HUES48 (cell line): ENCODE data around the gene HAUS7.

Source experiments
- H3K27ac ChIP-seq: one replicate; pipeline ENCODE4 v1.7.0; 2013; ENCODE audit warnings: low read depth, low read length, inconsistent platforms
- H3K27me3 ChIP-seq: 2 replicates; pipeline ENCODE4 v1.6.1; 2013; ENCODE audit warnings: mild to moderate bottlenecking, low read length; ENCODE audit not compliant: control insufficient read depth, insufficient read depth
- H3K36me3 ChIP-seq: 2 replicates; pipeline ENCODE4 v1.6.1; 2013; ENCODE audit warnings: low read length; ENCODE audit not compliant: control insufficient read depth, insufficient read depth
- H3K4me1 ChIP-seq: 2 replicates; pipeline ENCODE4 v1.6.1; 2013; ENCODE audit warnings: mild to moderate bottlenecking, low read length; ENCODE audit not compliant: control insufficient read depth, insufficient read depth
- H3K4me3 ChIP-seq: 2 replicates; pipeline ENCODE4 v1.5.1; 2013; ENCODE audit warnings: mild to moderate bottlenecking, low read depth, low read length
- H3K9ac ChIP-seq: 2 replicates; pipeline ENCODE4 v1.6.1; 2013; ENCODE audit warnings: mild to moderate bottlenecking, low read depth, low read length, moderate library complexity
- H3K9me3 ChIP-seq: 2 replicates; pipeline ENCODE4 v1.6.1; 2013; ENCODE audit warnings: low read length; ENCODE audit not compliant: control insufficient read depth, insufficient read depth

HAUS7 gene

GRCh38 chrX:153413731-153414130 lies 56.6 kb downstream of the HAUS7 start:
- Histone ChIP-seq H3K36me3 (no peaks in the 10 kb centered on the region), H3K27me3 (peaks cover 23% of the 10 kb centered on the region), H3K4me3 (no peak overlapping the region), H3K4me1 (no peaks in the 10 kb centered on the region), H3K9ac (no peak overlapping the region), H3K27ac (no peak overlapping the region), H3K9me3 (peaks cover 53% of the 10 kb centered on the region)

- H3K36me3 ChIP-seq = no peaks in the 10 kb centered on the region
- peaks cover 47% of the 10 kb centered on the region for H3K9me3 ChIP-seq
- no peak overlapping the region for H3K27ac ChIP-seq
- H3K4me1 ChIP-seq = no peaks in the 10 kb centered on the region
- peaks cover 23% of the 10 kb centered on the region for H3K27me3 ChIP-seq
- H3K4me3 ChIP-seq = no peak overlapping the region
- H3K9ac ChIP-seq = no peak overlapping the region
These were observed 57.3 kb downstream of the HAUS7 start for GRCh38 chrX:153412746-153413720.

- H3K4me1 ChIP-seq = no peaks in the 10 kb centered on the region
- H3K27ac ChIP-seq = no peak overlapping the region
- H3K36me3 ChIP-seq = no peaks in the 10 kb centered on the region
- H3K9me3 ChIP-seq = peaks cover 40% of the 10 kb centered on the region
- H3K4me3 ChIP-seq = peak overlapping the region; percentile 46; the same call in 1 of the 2 replicates
- peaks cover 23% of the 10 kb centered on the region for H3K27me3 ChIP-seq
- H3K9ac ChIP-seq = no peak overlapping the region
These were observed 58.3 kb downstream of the HAUS7 start for GRCh38 chrX:153411988-153412574.

- H3K9ac ChIP-seq = no peak within 1 kb of the TSS
- no peaks in the 10 kb centered on the region for H3K36me3 ChIP-seq
- no peaks in the 10 kb centered on the region for H3K4me1 ChIP-seq
- peaks cover 38% of the 10 kb centered on the region for H3K9me3 ChIP-seq
- peak within 1 kb of the TSS; percentile 46 for H3K4me3 ChIP-seq
- H3K27ac ChIP-seq = no peak within 1 kb of the TSS
- peaks cover 23% of the 10 kb centered on the region for H3K27me3 ChIP-seq
These were observed 59.0 kb downstream of the HAUS7 start, which contains the start of gene ZFP92 for GRCh38 chrX:153411255-153411987. Gene ZFP92 (plus strand): TSS chrX:153411472. CDS start chrX:153418323, 6,851 bp downstream.

- peaks cover 23% of the 10 kb centered on the region for H3K27me3 ChIP-seq
- H3K9me3 ChIP-seq = peaks cover 37% of the 10 kb centered on the region; the same call in 1 of the 2 replicates
- peak overlapping the region; percentile 46 for H3K4me3 ChIP-seq
- no peaks in the 10 kb centered on the region for H3K36me3 ChIP-seq
- no peak overlapping the region for H3K9ac ChIP-seq
- H3K4me1 ChIP-seq = no peaks in the 10 kb centered on the region
- no peak overlapping the region for H3K27ac ChIP-seq
These were observed 59.5 kb downstream of the HAUS7 start for GRCh38 chrX:153410888-153411254.

GRCh38 chrX:153410373-153410772 lies 60.0 kb downstream of the HAUS7 start:
- Histone ChIP-seq H3K4me3 (no peak overlapping the region), H3K4me1 (no peaks in the 10 kb centered on the region), H3K27me3 (peaks cover 23% of the 10 kb centered on the region), H3K36me3 (no peaks in the 10 kb centered on the region), H3K27ac (no peak overlapping the region), H3K9me3 (peaks cover 38% of the 10 kb centered on the region; the same call in 1 of the 2 replicates), H3K9ac (no peak overlapping the region)

GRCh38 chrX:153409414-153410101 lies 60.8 kb downstream of the HAUS7 start:
- Histone ChIP-seq H3K27me3 (peaks cover 23% of the 10 kb centered on the region), H3K9ac (no peak overlapping the region), H3K27ac (no peak overlapping the region), H3K36me3 (no peaks in the 10 kb centered on the region), H3K4me1 (no peaks in the 10 kb centered on the region), H3K9me3 (peaks cover 39% of the 10 kb centered on the region), H3K4me3 (no peak overlapping the region)

- H3K27me3 ChIP-seq = peaks cover 23% of the 10 kb centered on the region
- H3K4me3 ChIP-seq = no peak overlapping the region
- H3K9ac ChIP-seq = no peak overlapping the region
- no peaks in the 10 kb centered on the region for H3K36me3 ChIP-seq
- H3K9me3 ChIP-seq = peaks cover 38% of the 10 kb centered on the region
- H3K4me1 ChIP-seq = no peaks in the 10 kb centered on the region
- H3K27ac ChIP-seq = no peak overlapping the region
These were observed 61.5 kb downstream of the HAUS7 start for GRCh38 chrX:153408871-153409351.

- H3K4me3 ChIP-seq = no peak overlapping the region
- H3K27me3 ChIP-seq = peaks cover 23% of the 10 kb centered on the region
- H3K36me3 ChIP-seq = no peaks in the 10 kb centered on the region
- no peak overlapping the region for H3K9ac ChIP-seq
- no peaks in the 10 kb centered on the region for H3K4me1 ChIP-seq
- H3K9me3 ChIP-seq = peaks cover 34% of the 10 kb centered on the region
- no peak overlapping the region for H3K27ac ChIP-seq
These were observed 62.1 kb downstream of the HAUS7 start for GRCh38 chrX:153408221-153408721.

- no peaks in the 10 kb centered on the region for H3K36me3 ChIP-seq
- no peaks in the 10 kb centered on the region for H3K4me1 ChIP-seq
- peaks cover 23% of the 10 kb centered on the region for H3K27me3 ChIP-seq
- H3K27ac ChIP-seq = no peak overlapping the region
- no peak overlapping the region for H3K9ac ChIP-seq
- H3K4me3 ChIP-seq = no peak overlapping the region
- H3K9me3 ChIP-seq = peaks cover 30% of the 10 kb centered on the region
These were observed 62.6 kb downstream of the HAUS7 start for GRCh38 chrX:153407736-153408135.
